ENCODE data around the gene PHF13. TPM values are rescaled to one million over a fixed set of nuclear protein-coding genes. Genes with fewer than 3 reads are reported as not detected.
A peak's percentile ranks its signal among the peaks of the same experiment; 100 is the strongest.

Gene PHF13
- total and polyA plus RNA-seq, 8 donors, result 2.7 to 16.9 (median 6.2) TPM

DNA sequence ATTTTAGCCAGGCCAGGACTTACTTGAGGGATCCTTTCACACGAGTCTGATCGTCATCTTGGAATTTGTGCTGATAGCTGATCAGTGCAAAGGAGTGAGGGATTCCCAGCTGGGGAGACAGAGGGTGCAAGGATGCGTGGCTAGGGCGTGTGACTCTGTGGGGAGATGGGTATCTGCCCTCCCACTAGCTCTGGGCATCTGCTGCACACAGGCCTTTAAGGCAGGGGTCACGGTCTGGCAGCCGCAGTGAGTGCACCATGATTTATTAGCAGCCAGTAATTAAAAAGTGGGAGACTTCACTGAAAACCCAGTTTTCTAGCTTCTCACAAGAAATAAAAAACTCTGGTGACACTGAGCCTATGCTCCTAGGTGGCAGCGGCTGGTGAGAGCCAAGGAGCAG lies 31.5 kb downstream of the PHF13 start:
- Histone ChIP-seq H3K4me3 (no peak overlapping the region), H3K9me3 (no peaks in the 10 kb centered on the region), H3K27ac (no peak overlapping the region), H3K36me3 (peaks cover 24 to 77% (median 71%) of the 10 kb centered on the region in 4 donors), H3K27me3 (no peaks in the 10 kb centered on the region), H3K4me1 (no peaks in the 10 kb centered on the region)
- DNase-seq, result no peak
- no peak for TF ChIP-seq POLR2AphosphoS5 (IDR thresholded peaks at IDR 0.05)
- TF ChIP-seq POLR2A (IDR thresholded peaks at IDR 0.05), result no peak
- no peak for TF ChIP-seq CTCF (IDR thresholded peaks at IDR 0.05)
- no peak for TF ChIP-seq EP300 (IDR thresholded peaks at IDR 0.05)
- WGBS, 5 donors, result 87 to 96% (median 93%) methylated on average over 7 of the region's 7 CpGs
- intact Hi-C loops (cut with DNase I; ENCODE audit: low total_unique reads), result loop anchor here (5.0 kb wide), 1 partner anchor 158 kb away; no protein-coding TSS in a partner anchor

GRCh38 chr1:6646499-6647148 lies 33.1 kb downstream of the PHF13 start:
- no peaks in the 10 kb centered on the region for H3K9me3 ChIP-seq
- no peak overlapping the region for H3K27ac ChIP-seq
- 58 to 63% (median 59%) methylated on average over 9 to 10 of the region's 10 CpGs for WGBS, 5 donors
- H3K27me3 ChIP-seq, result no peaks in the 10 kb centered on the region
- TF ChIP-seq POLR2AphosphoS5 (IDR thresholded peaks at IDR 0.05) (no peak), EP300 (IDR thresholded peaks at IDR 0.05) (no peak), CTCF (IDR thresholded peaks at IDR 0.05) (peak in 5 of 7 experiments; percentile 23 to 61 (median 53)), POLR2A (IDR thresholded peaks at IDR 0.05) (no peak)
- intact Hi-C loops (cut with DNase I; ENCODE audit: low total_unique reads), result loop anchor here (5.0 kb wide), 1 partner anchor 159 kb away; no protein-coding TSS in a partner anchor
- H3K36me3 ChIP-seq, result peaks cover 31 to 79% (median 71%) of the 10 kb centered on the region in 4 donors
- no peak overlapping the region for H3K4me3 ChIP-seq
- H3K4me1 ChIP-seq, result no peaks in the 10 kb centered on the region
- DNase-seq, result peak; percentile 34 to 73

DNA sequence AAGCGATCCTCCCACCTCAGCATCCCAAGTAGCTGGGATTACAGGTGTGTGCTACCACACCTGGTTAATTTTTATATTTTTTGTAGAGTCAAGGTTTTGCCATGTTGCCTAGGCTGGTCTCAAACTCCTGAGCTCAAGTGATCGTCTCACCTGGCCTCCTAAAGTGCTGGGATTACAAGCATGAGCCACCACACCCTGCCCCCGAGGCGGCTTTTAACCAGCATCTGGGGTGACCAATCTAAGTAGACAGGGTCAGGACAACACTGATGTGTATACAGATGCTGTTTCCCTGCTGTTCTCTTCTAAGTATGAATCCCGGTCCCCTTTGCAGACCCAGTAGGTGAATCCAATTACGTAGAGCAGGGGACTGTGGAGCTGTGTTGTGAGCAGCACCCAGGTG lies 35.0 kb downstream of the PHF13 start:
- no peak for TF ChIP-seq CTCF (IDR thresholded peaks at IDR 0.05)
- no peak for TF ChIP-seq POLR2AphosphoS5 (IDR thresholded peaks at IDR 0.05)
- TF ChIP-seq POLR2A (IDR thresholded peaks at IDR 0.05), result no peak
- TF ChIP-seq EP300 (IDR thresholded peaks at IDR 0.05), result no peak
- Histone ChIP-seq H3K27me3 (no peaks in the 10 kb centered on the region), H3K27ac (no peak overlapping the region), H3K36me3 (peaks cover 38 to 79% (median 71%) of the 10 kb centered on the region in 4 donors), H3K4me1 (no peaks in the 10 kb centered on the region), H3K4me3 (no peak overlapping the region), H3K9me3 (no peaks in the 10 kb centered on the region)
- 89 to 96% (median 91%) methylated on average over 6 of the region's 6 CpGs for WGBS, 5 donors
- DNase-seq, result no peak
- intact Hi-C loops (cut with DNase I; ENCODE audit: low total_unique reads), result loop anchor here (5.0 kb wide), 1 partner anchor 161 kb away; no protein-coding TSS in a partner anchor

DNA sequence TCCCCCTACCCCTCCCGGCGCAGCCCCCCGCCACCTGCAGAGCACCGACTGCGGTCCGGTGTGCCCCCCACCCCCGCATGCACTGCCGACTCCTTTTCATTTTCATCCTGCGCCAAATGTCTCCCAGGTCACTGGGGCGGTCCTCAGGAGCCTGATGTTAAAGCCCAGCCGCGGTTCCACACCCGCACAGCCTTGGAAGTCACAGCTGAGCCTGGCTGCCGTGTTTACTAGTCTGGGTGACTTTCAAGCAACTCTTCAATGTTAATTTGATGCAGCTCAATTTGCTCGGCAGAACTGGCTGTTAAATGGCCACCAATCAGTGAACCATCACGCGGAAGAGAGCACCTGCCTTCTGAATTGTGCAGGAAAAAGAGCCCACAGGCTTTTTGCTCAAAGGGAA lies 38.4 kb downstream of the PHF13 start:
- no peaks in the 10 kb centered on the region for H3K9me3 ChIP-seq
- no peak overlapping the region for H3K4me3 ChIP-seq
- no peaks in the 10 kb centered on the region for H3K27me3 ChIP-seq
- H3K27ac ChIP-seq, result no peak overlapping the region
- TF ChIP-seq CTCF (IDR thresholded peaks at IDR 0.05), result no peak
- TF ChIP-seq POLR2A (IDR thresholded peaks at IDR 0.05), result no peak
- TF ChIP-seq POLR2AphosphoS5 (IDR thresholded peaks at IDR 0.05), result no peak
- TF ChIP-seq EP300 (IDR thresholded peaks at IDR 0.05), result no peak
- peaks cover 28 to 70% (median 61%) of the 10 kb centered on the region in 4 donors for H3K36me3 ChIP-seq
- 84 to 93% (median 91%) methylated on average over 16 to 17 of the region's 17 CpGs for WGBS, 5 donors
- H3K4me1 ChIP-seq, result no peaks in the 10 kb centered on the region
- intact Hi-C loops (cut with DNase I; ENCODE audit: low total_unique reads), result no loop called here
- no peak for DNase-seq
